Activated CD4-positive, alpha-beta memory T cell treated with anti-CD3 and anti-CD28 coated beads, Interleukin-2, amount 10 ng/mL, durations not matched to agents 7 days and 5 days (primary cell): ENCODE results near the gene MMP28. TPM values are rescaled to one million over a fixed set of nuclear protein-coding genes. Genes with fewer than 3 reads are reported as not detected.
A peak's percentile ranks its signal among the peaks of the same experiment; 100 is the strongest.

Experiments used
- CTCF ChIA-PET: fragments of 350-600 bp; sonication (Branson Sonifier 250); formaldehyde crosslinking; loops from one replicate; lab custom pipeline; 2021; ENCODE audit warnings: antibody characterized with exemption, inconsistent platforms; lab: Charles Lee
- POLR2A ChIA-PET: fragments of 350-600 bp; sonication (Branson Sonifier 250); formaldehyde crosslinking; loops from one replicate; lab custom pipeline; 2021; ENCODE audit warnings: antibody characterized with exemption; lab: Charles Lee
- DNase-seq: peaks from one replicate; pipeline ENCODE4 v3.0.0-alpha.2; 2020
- H3K27ac Mint-ChIP-seq: one replicate; pipeline ENCODE4 v1.8.0; 2021; ENCODE audit warnings: mild to moderate bottlenecking, mixed read lengths
- H3K27me3 Mint-ChIP-seq: one replicate; pipeline ENCODE4 v1.8.0; 2021; ENCODE audit warnings: mixed read lengths
- H3K36me3 Mint-ChIP-seq: one replicate; pipeline ENCODE4 v1.8.0; 2021; ENCODE audit warnings: low read depth, mixed read lengths
- H3K4me1 Mint-ChIP-seq: one replicate; pipeline ENCODE4 v1.8.0; 2021; ENCODE audit warnings: mixed read lengths
- H3K4me3 Mint-ChIP-seq: one replicate; pipeline ENCODE4 v1.8.0; 2021; ENCODE audit warnings: mild to moderate bottlenecking, mixed read lengths
- H3K9me3 Mint-ChIP-seq: one replicate; pipeline ENCODE4 v1.8.0; 2021; ENCODE audit warnings: mixed read lengths
- total RNA-seq, 2 experiments: library from RNA; stranded (reverse); gene quantifications; one replicate each; pipeline ENCODE4 v1.2.3, GENCODE V29; 2021

MMP28 gene
- total RNA-seq, 2 experiments from 2014 or later = not detected

GRCh38 chr17:35796942-35797341 is 1.5 kb upstream of the MMP28 start:
- POLR2A ChIA-PET = interaction anchor here (6.9 kb wide), 1 partner anchor 12 kb away, joined by 52 read pairs; the partner anchor contains the start of gene TAF15
- CTCF ChIA-PET = interaction anchor here (1.2 to 6.6 kb wide), 6 partner anchors 8 to 50 kb away, joined by 3 to 39 read pairs (median 6); partner anchors contain the start of gene TAF15
- peaks cover 70% of the 10 kb centered on the region for H3K27me3 Mint-ChIP-seq

DNA sequence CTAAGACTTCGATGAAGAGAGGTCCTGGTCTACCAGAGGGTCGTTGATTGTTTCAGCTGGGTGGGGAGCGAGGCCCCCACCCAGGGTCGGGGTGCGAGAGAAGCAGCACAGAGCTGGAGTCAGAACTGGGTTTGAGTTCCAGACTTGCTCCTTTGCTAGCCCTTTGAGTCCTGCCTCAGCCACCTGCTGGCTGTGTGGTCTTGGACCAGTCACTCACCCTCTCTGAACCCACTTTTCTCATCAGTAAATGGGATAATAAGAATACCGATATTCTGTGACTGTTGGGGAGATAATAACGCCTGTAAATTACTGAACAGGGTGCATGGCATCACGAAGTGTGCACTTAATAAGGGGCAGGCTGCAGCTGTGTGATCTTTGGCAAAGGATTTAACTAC is 427 bp upstream of the MMP28 start:
- Mint-ChIP-seq H3K4me3 (peak overlapping the region; percentile 69), H3K27me3 (peaks cover 74% of the 10 kb centered on the region), H3K4me1 (peaks cover 15% of the 10 kb centered on the region), H3K36me3 (no peaks in the 10 kb centered on the region), H3K27ac (no peak overlapping the region), H3K9me3 (no peaks in the 10 kb centered on the region)
- ChIA-PET POLR2A (interaction anchor here (1.4 to 6.9 kb wide), 2 partner anchors 13 to 32 kb away, joined by 7 to 52 read pairs; partner anchors contain the start of gene TAF15), CTCF (interaction anchor here (0.7 to 6.6 kb wide), 7 partner anchors 9 to 48 kb away, joined by 3 to 39 read pairs (median 6); partner anchors contain the start of gene TAF15)
- DNase-seq = no peak

More at GRCh38 chr17:35796942-35797341, 1.5 kb upstream of the MMP28 start:
- peaks cover 24% of the 10 kb centered on the region for H3K4me1 Mint-ChIP-seq
- no peaks in the 10 kb centered on the region for H3K36me3 Mint-ChIP-seq
- no peak for DNase-seq
- H3K4me3 Mint-ChIP-seq = no peak overlapping the region
- no peak overlapping the region for H3K27ac Mint-ChIP-seq
- H3K9me3 Mint-ChIP-seq = no peaks in the 10 kb centered on the region

DNA sequence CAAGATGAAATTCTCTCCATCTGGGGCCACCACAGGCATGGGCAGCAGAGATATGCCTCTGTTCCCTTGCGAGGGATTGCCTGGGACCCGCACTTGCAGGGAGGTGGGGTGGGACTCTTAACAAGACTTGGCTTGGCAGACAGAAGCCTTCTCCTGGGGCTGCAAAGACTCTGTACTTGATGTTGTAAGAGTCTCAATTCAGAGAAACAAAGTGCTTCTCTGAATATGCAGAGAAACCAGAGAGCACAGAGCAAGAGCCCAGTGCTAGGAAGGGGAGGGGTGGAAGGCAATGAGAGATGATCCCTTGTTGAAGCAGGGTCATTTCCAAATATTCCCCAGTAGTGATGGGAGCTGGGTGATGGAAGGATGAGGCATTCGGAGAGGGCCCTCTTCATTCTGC is 2.2 kb downstream of the MMP28 start:
- H3K36me3 Mint-ChIP-seq = no peaks in the 10 kb centered on the region
- no peak for DNase-seq
- ChIA-PET CTCF (interaction anchor here (2.4 to 6.6 kb wide), 2 partner anchors 29 kb away, joined by 15 to 39 read pairs; no protein-coding TSS in a partner anchor), POLR2A (interaction anchor here (6.9 kb wide), 1 partner anchor 16 kb away, joined by 52 read pairs; the partner anchor contains the start of gene TAF15)
- no peaks in the 10 kb centered on the region for H3K9me3 Mint-ChIP-seq
- H3K27ac Mint-ChIP-seq = no peak overlapping the region
- no peak overlapping the region for H3K4me3 Mint-ChIP-seq
- H3K4me1 Mint-ChIP-seq = peaks cover 15% of the 10 kb centered on the region
- peaks cover 72% of the 10 kb centered on the region for H3K27me3 Mint-ChIP-seq

- Mint-ChIP-seq H3K4me1 (peaks cover 15% of the 10 kb centered on the region), H3K27me3 (peaks cover 65% of the 10 kb centered on the region), H3K9me3 (no peaks in the 10 kb centered on the region), H3K4me3 (no peak overlapping the region), H3K36me3 (no peaks in the 10 kb centered on the region), H3K27ac (no peak overlapping the region)
- DNase-seq = no peak
- POLR2A ChIA-PET = interaction anchor here (6.9 kb wide), 1 partner anchor 17 kb away, joined by 52 read pairs; the partner anchor contains the start of gene TAF15
- CTCF ChIA-PET = interaction anchor here (2.4 kb wide), 1 partner anchor 28 kb away, joined by 15 read pairs; no protein-coding TSS in a partner anchor
Observed at GRCh38 chr17:35791681-35792350, 3.6 kb downstream of the MMP28 start.

DNA sequence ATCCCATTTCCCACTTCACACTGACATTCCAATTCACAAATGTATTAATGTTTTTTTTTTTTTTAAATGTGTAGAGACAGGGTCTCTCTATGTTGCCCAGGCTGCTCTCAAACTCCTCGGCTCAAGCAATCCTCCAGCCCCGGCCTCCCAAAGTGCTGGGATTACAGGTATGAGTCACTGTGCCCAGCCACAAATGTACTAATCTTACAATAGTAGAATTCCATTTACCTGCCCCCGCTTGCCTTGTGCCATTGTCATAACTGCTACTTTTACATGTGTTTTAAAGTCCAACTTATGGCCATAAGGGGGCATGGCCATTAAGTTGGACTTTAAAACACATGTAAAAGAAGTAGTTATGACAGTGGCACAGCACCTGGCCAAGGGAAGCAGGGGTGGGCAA is 4.6 kb downstream of the MMP28 start:
- no peak overlapping the region for H3K27ac Mint-ChIP-seq
- H3K4me3 Mint-ChIP-seq = no peak overlapping the region
- H3K27me3 Mint-ChIP-seq = peaks cover 62% of the 10 kb centered on the region
- ChIA-PET CTCF (interaction anchor here (2.4 kb wide), 1 partner anchor 27 kb away, joined by 15 read pairs; no protein-coding TSS in a partner anchor), POLR2A (no interaction called here)
- DNase-seq = no peak
- H3K9me3 Mint-ChIP-seq = no peaks in the 10 kb centered on the region
- no peaks in the 10 kb centered on the region for H3K36me3 Mint-ChIP-seq
- peaks cover 10% of the 10 kb centered on the region for H3K4me1 Mint-ChIP-seq

GRCh38 chr17:35788477-35789368 is 6.7 kb downstream of the MMP28 start:
- CTCF ChIA-PET = interaction anchor here (1.2 to 2.0 kb wide), 3 partner anchors 19 to 25 kb away, joined by 3 to 10 read pairs (median 9); no protein-coding TSS in a partner anchor
- Mint-ChIP-seq H3K9me3 (no peaks in the 10 kb centered on the region), H3K36me3 (no peaks in the 10 kb centered on the region), H3K27me3 (peaks cover 46% of the 10 kb centered on the region), H3K4me1 (no peaks in the 10 kb centered on the region), H3K27ac (no peak overlapping the region), H3K4me3 (no peak overlapping the region)
- POLR2A ChIA-PET = interaction anchor here (0.6 kb wide), 1 partner anchor 73 kb away, joined by 4 read pairs; no protein-coding TSS in a partner anchor
- DNase-seq = no peak

DNA sequence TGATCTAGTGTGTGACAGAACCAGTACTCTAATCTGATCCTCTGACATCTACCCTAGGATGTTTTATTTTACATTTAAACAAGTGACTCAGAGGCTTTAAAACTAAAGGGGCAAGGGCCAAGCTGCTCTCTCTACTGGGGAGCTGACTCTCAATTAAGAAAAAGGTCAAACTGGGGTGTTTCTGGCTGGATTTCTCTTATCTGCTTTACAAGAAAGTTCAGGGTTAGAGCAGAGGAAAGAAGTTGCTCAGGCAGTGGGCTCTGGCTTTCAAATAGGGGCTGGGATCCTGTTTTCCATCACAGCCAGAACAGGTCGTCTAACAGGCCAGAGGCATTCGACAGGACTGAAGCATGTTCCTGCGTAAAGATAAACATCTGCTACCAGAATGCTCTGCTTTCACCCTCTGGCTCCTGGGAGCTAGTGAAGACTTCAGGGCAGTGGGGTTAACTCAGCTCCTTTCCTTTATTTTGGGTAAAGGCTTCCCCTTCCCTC is 8.5 kb downstream of the MMP28 start:
- CTCF ChIA-PET = interaction anchor here (1.0 to 1.2 kb wide), 3 partner anchors 18 to 23 kb away, joined by 3 to 4 read pairs (median 3); no protein-coding TSS in a partner anchor
- Mint-ChIP-seq H3K4me1 (no peaks in the 10 kb centered on the region), H3K27me3 (peaks cover 36% of the 10 kb centered on the region), H3K9me3 (no peaks in the 10 kb centered on the region), H3K27ac (no peak overlapping the region), H3K36me3 (no peaks in the 10 kb centered on the region), H3K4me3 (no peak overlapping the region)
- no peak for DNase-seq
- POLR2A ChIA-PET = no interaction called here

DNA sequence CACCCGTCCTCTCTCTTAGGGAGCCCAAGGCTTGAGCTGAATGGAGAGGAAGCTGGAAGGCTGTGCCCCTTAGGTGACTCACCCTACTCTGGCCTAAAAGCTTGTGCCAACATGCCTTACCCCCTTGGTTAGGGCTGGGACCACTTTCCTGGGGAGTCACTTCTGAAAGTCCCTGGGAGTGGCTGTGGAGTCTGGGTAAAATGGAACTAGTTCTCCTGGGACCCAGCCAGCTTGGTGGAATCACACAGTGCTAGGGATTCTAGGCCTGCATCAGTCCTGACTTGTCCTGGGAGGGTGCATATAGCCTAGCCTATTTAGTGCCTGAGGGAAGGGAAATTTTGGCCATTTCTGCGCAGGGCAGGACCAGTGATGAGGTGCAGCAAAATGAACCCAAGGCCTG is 10.5 kb downstream of the MMP28 start:
- peaks cover 35% of the 10 kb centered on the region for H3K27me3 Mint-ChIP-seq
- no peak overlapping the region for H3K27ac Mint-ChIP-seq
- no peaks in the 10 kb centered on the region for H3K4me1 Mint-ChIP-seq
- DNase-seq = no peak
- CTCF ChIA-PET = interaction anchor here (1.8 kb wide), 1 partner anchor 21 kb away, joined by 8 read pairs; no protein-coding TSS in a partner anchor
- POLR2A ChIA-PET = interaction anchor here (1.1 kb wide), 1 partner anchor 21 kb away, joined by 3 read pairs; no protein-coding TSS in a partner anchor
- no peaks in the 10 kb centered on the region for H3K9me3 Mint-ChIP-seq
- no peaks in the 10 kb centered on the region for H3K36me3 Mint-ChIP-seq
- no peak overlapping the region for H3K4me3 Mint-ChIP-seq

DNA sequence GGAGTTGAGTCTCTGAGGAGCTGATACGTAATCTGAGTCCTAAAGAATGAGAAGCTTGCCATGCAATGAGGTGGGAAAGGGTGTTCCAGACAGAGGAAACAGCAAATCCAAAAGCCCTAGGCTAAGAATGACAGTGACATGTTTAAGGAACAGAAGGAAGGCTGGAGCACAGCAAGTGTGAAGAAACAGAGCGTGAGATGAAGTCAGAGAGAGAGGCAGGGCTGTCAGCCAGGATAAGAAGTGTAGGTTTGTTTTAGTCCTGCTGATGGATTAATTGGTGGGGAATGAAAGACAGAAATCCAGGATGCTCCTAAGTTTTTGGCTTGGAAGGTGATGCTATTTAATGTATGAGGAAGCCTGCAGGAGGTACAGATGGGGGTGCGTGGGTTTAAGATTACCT is 14.5 kb downstream of the MMP28 start:
- H3K27ac Mint-ChIP-seq = no peak overlapping the region
- CTCF ChIA-PET = interaction anchor here (1.0 to 2.0 kb wide), 4 partner anchors 9 to 34 kb away, joined by 3 to 13 read pairs (median 5); partner anchors contain the start of gene TAF15
- H3K4me3 Mint-ChIP-seq = no peak overlapping the region
- H3K9me3 Mint-ChIP-seq = no peaks in the 10 kb centered on the region
- no peak for DNase-seq
- POLR2A ChIA-PET = no interaction called here
- H3K4me1 Mint-ChIP-seq = no peaks in the 10 kb centered on the region
- peaks cover 31% of the 10 kb centered on the region for H3K27me3 Mint-ChIP-seq
- H3K36me3 Mint-ChIP-seq = no peaks in the 10 kb centered on the region

GRCh38 chr17:35778641-35779196 is 16.7 kb downstream of the MMP28 start:
- Mint-ChIP-seq H3K4me1 (no peaks in the 10 kb centered on the region), H3K27me3 (peaks cover 34% of the 10 kb centered on the region), H3K27ac (no peak overlapping the region), H3K36me3 (no peaks in the 10 kb centered on the region), H3K9me3 (no peaks in the 10 kb centered on the region), H3K4me3 (no peak overlapping the region)
- POLR2A ChIA-PET = no interaction called here
- no peak for DNase-seq
- CTCF ChIA-PET = no interaction called here

DNA sequence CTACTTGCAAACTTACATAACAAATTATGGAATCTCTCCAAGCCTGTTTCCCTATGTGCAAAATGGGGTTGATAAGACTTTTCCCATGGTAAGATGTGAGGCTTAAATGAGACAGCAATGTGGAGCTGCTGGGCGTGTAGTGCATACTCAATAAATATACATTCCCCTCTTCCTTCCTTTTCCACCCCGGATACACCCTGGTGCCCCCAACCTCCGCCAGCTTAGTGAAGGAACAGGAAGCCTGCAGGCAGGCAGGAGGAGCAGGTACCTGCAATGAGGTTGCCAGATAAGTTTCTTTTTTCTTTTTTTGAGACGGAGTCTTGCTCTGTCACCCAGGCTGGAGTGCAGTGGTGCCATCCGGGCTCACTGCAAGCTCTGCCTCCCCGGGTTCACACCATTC is 19.9 kb downstream of the MMP28 start:
- H3K36me3 Mint-ChIP-seq = no peaks in the 10 kb centered on the region
- no peak for DNase-seq
- H3K9me3 Mint-ChIP-seq = no peaks in the 10 kb centered on the region
- H3K27ac Mint-ChIP-seq = no peak overlapping the region
- POLR2A ChIA-PET = no interaction called here
- no peaks in the 10 kb centered on the region for H3K4me1 Mint-ChIP-seq
- H3K4me3 Mint-ChIP-seq = no peak overlapping the region
- CTCF ChIA-PET = interaction anchor here (2.5 kb wide), 1 partner anchor 11 kb away, joined by 9 read pairs; no protein-coding TSS in a partner anchor
- peaks cover 31% of the 10 kb centered on the region for H3K27me3 Mint-ChIP-seq

DNA sequence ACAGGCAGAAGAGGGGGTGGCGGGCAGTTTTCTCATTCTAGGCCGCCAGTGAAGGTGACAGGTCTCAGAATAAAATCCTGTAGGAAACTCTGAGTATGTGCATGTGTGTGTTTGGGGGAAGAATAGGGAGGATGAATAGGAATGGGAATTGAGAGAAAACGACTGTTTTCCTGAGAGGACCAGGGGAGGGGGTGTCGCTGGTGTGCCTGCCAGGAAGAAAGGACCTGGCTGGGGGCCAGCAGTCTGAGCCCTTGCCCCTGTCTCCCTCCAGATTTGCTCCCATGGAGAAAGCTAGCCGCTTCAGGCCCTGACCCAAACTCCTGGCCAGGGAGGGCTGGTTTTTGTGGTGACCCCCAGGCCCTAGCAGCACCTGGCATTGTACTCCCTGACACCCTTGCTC is 20.4 kb downstream of the MMP28 start:
- ChIA-PET POLR2A (no interaction called here), CTCF (interaction anchor here (2.5 kb wide), 1 partner anchor 11 kb away, joined by 9 read pairs; no protein-coding TSS in a partner anchor)
- Mint-ChIP-seq H3K4me3 (no peak overlapping the region), H3K4me1 (no peaks in the 10 kb centered on the region), H3K9me3 (no peaks in the 10 kb centered on the region), H3K36me3 (no peaks in the 10 kb centered on the region), H3K27me3 (peaks cover 31% of the 10 kb centered on the region), H3K27ac (no peak overlapping the region)
- DNase-seq = no peak
